ENCODE measurements around the gene DRGX.

The DRGX gene

GRCh38 chr10:49393301-49393700 is 2.6 kb downstream of the DRGX start:
- WGBS = 100% methylated on average over 1 of the region's 1 CpG
- H3K23ac ChIP-seq (ENCODE audit: low read length in 2 of 2) = no peak overlapping the region
- H3K27ac ChIP-seq (ENCODE audit: low read length, poor library complexity, severe bottlenecking) = no peak overlapping the region
- H3K9me3 ChIP-seq (ENCODE audit: control insufficient read depth, low read length) = no peaks in the 10 kb centered on the region
- H3K79me1 ChIP-seq (replicated peaks; ENCODE audit: low read length, poor library complexity, severe bottlenecking) = no peaks in the 10 kb centered on the region
- no peaks in the 10 kb centered on the region for H3K36me3 ChIP-seq (ENCODE audit: control insufficient read depth in 1 of 2, insufficient read depth in 2 of 2, low read depth in 1 of 2, low read length in 2 of 2)
- H2BK15ac ChIP-seq (ENCODE audit: low read depth, poor library complexity, severe bottlenecking) = no peak overlapping the region
- H3K4me3 ChIP-seq (ENCODE audit: insufficient read depth in 1 of 2, low read depth in 1 of 2, low read length in 2 of 2) = no peak overlapping the region
- H2BK120ac ChIP-seq (ENCODE audit: low read depth, low read length) = no peak overlapping the region
- no peak overlapping the region for H2BK5ac ChIP-seq (ENCODE audit: low read depth, low read length, poor library complexity, severe bottlenecking)
- H3K4ac ChIP-seq (ENCODE audit: low read depth in 1 of 2, low read length in 2 of 2) = no peak overlapping the region
- H4K91ac ChIP-seq (ENCODE audit: low read length) = no peak overlapping the region
- no peak overlapping the region for H2AK5ac ChIP-seq (ENCODE audit: low read length, severe bottlenecking)
- H3K9ac ChIP-seq (ENCODE audit: low read length) = no peak overlapping the region
- H3K18ac ChIP-seq (ENCODE audit: low read depth in 1 of 2, low read length in 2 of 2) = no peak overlapping the region
- H3K14ac ChIP-seq (ENCODE audit: low read length in 2 of 2) = no peak overlapping the region
- H2BK12ac ChIP-seq (ENCODE audit: low read length in 2 of 2) = no peak overlapping the region
- H3K4me2 ChIP-seq (ENCODE audit: low read length, poor library complexity, severe bottlenecking) = no peak overlapping the region
- peaks cover 18% of the 10 kb centered on the region for H3K4me1 ChIP-seq (ENCODE audit: control insufficient read depth, insufficient read depth, low read depth, low read length)
- no peak overlapping the region for H2AFZ ChIP-seq (ENCODE audit: low read depth, low read length)
- DNase-seq = no peak
- H3K27me3 ChIP-seq (ENCODE audit: control insufficient read depth in 1 of 2, insufficient read depth in 1 of 2, low read length in 2 of 2) = peaks cover 75 to 91% of the 10 kb centered on the region in 2 experiments
- no peak overlapping the region for H4K8ac ChIP-seq (ENCODE audit: low read length)

- no peak for DNase-seq
- WGBS = 93% methylated on average over 9 of the region's 15 CpGs
- Histone ChIP-seq H3K14ac (ENCODE audit: low read length in 2 of 2) (no peak overlapping the region), H3K4me1 (ENCODE audit: control insufficient read depth, insufficient read depth, low read depth, low read length) (peaks cover 2% of the 10 kb centered on the region), H3K9me3 (ENCODE audit: control insufficient read depth, low read length) (no peaks in the 10 kb centered on the region), H2BK12ac (ENCODE audit: low read length in 2 of 2) (no peak overlapping the region), H3K36me3 (ENCODE audit: control insufficient read depth in 1 of 2, insufficient read depth in 2 of 2, low read depth in 1 of 2, low read length in 2 of 2) (no peaks in the 10 kb centered on the region), H3K18ac (ENCODE audit: low read depth in 1 of 2, low read length in 2 of 2) (no peak overlapping the region), H2BK120ac (ENCODE audit: low read depth, low read length) (no peak overlapping the region), H3K27me3 (ENCODE audit: control insufficient read depth in 1 of 2, insufficient read depth in 1 of 2, low read length in 2 of 2) (peaks cover 41 to 63% of the 10 kb centered on the region in 2 experiments), H3K4me2 (ENCODE audit: low read length, poor library complexity, severe bottlenecking) (no peak overlapping the region), H4K8ac (ENCODE audit: low read length) (no peak overlapping the region), H3K27ac (ENCODE audit: low read length, poor library complexity, severe bottlenecking) (no peak overlapping the region), H3K79me1 (replicated peaks; ENCODE audit: low read length, poor library complexity, severe bottlenecking) (no peaks in the 10 kb centered on the region), H3K4ac (ENCODE audit: low read depth in 1 of 2, low read length in 2 of 2) (no peak overlapping the region), H2AK5ac (ENCODE audit: low read length, severe bottlenecking) (no peak overlapping the region), H2AFZ (ENCODE audit: low read depth, low read length) (no peak overlapping the region), H2BK5ac (ENCODE audit: low read depth, low read length, poor library complexity, severe bottlenecking) (no peak overlapping the region), H2BK15ac (ENCODE audit: low read depth, poor library complexity, severe bottlenecking) (no peak overlapping the region), H3K23ac (ENCODE audit: low read length in 2 of 2) (no peak overlapping the region), H3K4me3 (ENCODE audit: insufficient read depth in 1 of 2, low read depth in 1 of 2, low read length in 2 of 2) (no peak overlapping the region), H3K9ac (ENCODE audit: low read length) (no peak overlapping the region), H4K91ac (ENCODE audit: low read length) (no peak overlapping the region)
These were observed 6.4 kb downstream of the DRGX start for GRCh38 chr10:49389361-49389933.

- no peaks in the 10 kb centered on the region for H3K36me3 ChIP-seq (ENCODE audit: control insufficient read depth in 1 of 2, insufficient read depth in 2 of 2, low read depth in 1 of 2, low read length in 2 of 2)
These were observed 7.7 kb downstream of the DRGX start for GRCh38 chr10:49388161-49388560.

GRCh38 chr10:49387071-49387470 is 8.8 kb downstream of the DRGX start:
- Histone ChIP-seq H2AFZ (ENCODE audit: low read depth, low read length) (no peak overlapping the region), H3K4me2 (ENCODE audit: low read length, poor library complexity, severe bottlenecking) (no peak overlapping the region), H3K27me3 (ENCODE audit: control insufficient read depth in 1 of 2, insufficient read depth in 1 of 2, low read length in 2 of 2) (peaks cover 26 to 63% of the 10 kb centered on the region in 2 experiments), H3K4me1 (ENCODE audit: control insufficient read depth, insufficient read depth, low read depth, low read length) (peaks cover 2% of the 10 kb centered on the region), H3K4me3 (ENCODE audit: insufficient read depth in 1 of 2, low read depth in 1 of 2, low read length in 2 of 2) (no peak overlapping the region), H4K91ac (ENCODE audit: low read length) (no peak overlapping the region), H2BK12ac (ENCODE audit: low read length in 2 of 2) (no peak overlapping the region), H3K79me1 (replicated peaks; ENCODE audit: low read length, poor library complexity, severe bottlenecking) (no peaks in the 10 kb centered on the region), H2AK5ac (ENCODE audit: low read length, severe bottlenecking) (no peak overlapping the region), H3K4ac (ENCODE audit: low read depth in 1 of 2, low read length in 2 of 2) (no peak overlapping the region), H4K8ac (ENCODE audit: low read length) (no peak overlapping the region), H3K36me3 (ENCODE audit: control insufficient read depth in 1 of 2, insufficient read depth in 2 of 2, low read depth in 1 of 2, low read length in 2 of 2) (no peaks in the 10 kb centered on the region), H2BK15ac (ENCODE audit: low read depth, poor library complexity, severe bottlenecking) (no peak overlapping the region), H3K23ac (ENCODE audit: low read length in 2 of 2) (no peak overlapping the region), H3K27ac (ENCODE audit: low read length, poor library complexity, severe bottlenecking) (no peak overlapping the region), H2BK5ac (ENCODE audit: low read depth, low read length, poor library complexity, severe bottlenecking) (no peak overlapping the region), H3K14ac (ENCODE audit: low read length in 2 of 2) (no peak overlapping the region), H3K9me3 (ENCODE audit: control insufficient read depth, low read length) (no peaks in the 10 kb centered on the region), H2BK120ac (ENCODE audit: low read depth, low read length) (no peak overlapping the region), H3K9ac (ENCODE audit: low read length) (no peak overlapping the region), H3K18ac (ENCODE audit: low read depth in 1 of 2, low read length in 2 of 2) (no peak overlapping the region)
- whole genome bisulfite sequencing = 80% methylated on average over 8 of the region's 8 CpGs
- DNase-seq = peak; percentile 15

More at GRCh38 chr10:49388161-49388560, 7.7 kb downstream of the DRGX start:
- no peak overlapping the region for H3K18ac ChIP-seq (ENCODE audit: low read depth in 1 of 2, low read length in 2 of 2)
- H2AFZ ChIP-seq (ENCODE audit: low read depth, low read length) = no peak overlapping the region
- no peak overlapping the region for H2BK120ac ChIP-seq (ENCODE audit: low read depth, low read length)
- H4K8ac ChIP-seq (ENCODE audit: low read length) = no peak overlapping the region
- no peak overlapping the region for H3K4me2 ChIP-seq (ENCODE audit: low read length, poor library complexity, severe bottlenecking)
- H3K79me1 ChIP-seq (replicated peaks; ENCODE audit: low read length, poor library complexity, severe bottlenecking) = no peaks in the 10 kb centered on the region
- no peak overlapping the region for H3K27ac ChIP-seq (ENCODE audit: low read length, poor library complexity, severe bottlenecking)
- no peak overlapping the region for H3K23ac ChIP-seq (ENCODE audit: low read length in 2 of 2)
- no peak overlapping the region for H4K91ac ChIP-seq (ENCODE audit: low read length)
- H3K9me3 ChIP-seq (ENCODE audit: control insufficient read depth, low read length) = no peaks in the 10 kb centered on the region
- no peak overlapping the region for H2BK12ac ChIP-seq (ENCODE audit: low read length in 2 of 2)
- H3K4ac ChIP-seq (ENCODE audit: low read depth in 1 of 2, low read length in 2 of 2) = no peak overlapping the region
- H2BK5ac ChIP-seq (ENCODE audit: low read depth, low read length, poor library complexity, severe bottlenecking) = no peak overlapping the region
- no peak overlapping the region for H2BK15ac ChIP-seq (ENCODE audit: low read depth, poor library complexity, severe bottlenecking)
- H3K4me1 ChIP-seq (ENCODE audit: control insufficient read depth, insufficient read depth, low read depth, low read length) = peaks cover 2% of the 10 kb centered on the region
- H3K9ac ChIP-seq (ENCODE audit: low read length) = no peak overlapping the region
- H3K4me3 ChIP-seq (ENCODE audit: insufficient read depth in 1 of 2, low read depth in 1 of 2, low read length in 2 of 2) = no peak overlapping the region
- no peak overlapping the region for H2AK5ac ChIP-seq (ENCODE audit: low read length, severe bottlenecking)
- H3K14ac ChIP-seq (ENCODE audit: low read length in 2 of 2) = no peak overlapping the region
- no peak for DNase-seq
- H3K27me3 ChIP-seq (ENCODE audit: control insufficient read depth in 1 of 2, insufficient read depth in 1 of 2, low read length in 2 of 2) = peaks cover 31 to 63% of the 10 kb centered on the region in 2 experiments
